Activated CD4-positive, alpha-beta T cell treated with anti-CD3 and anti-CD28 coated beads, Interleukin-2, amount 50 U/mL, for 24 hours (primary cell): ENCODE results near the gene DNALI1.
"Not testable (repeated sequence)": the region's sequence is repeated elsewhere in the genome, so short reads cannot be mapped to it uniquely, and the experiment has no call there.

Experiments
- DNase-seq, 2 donors: peaks; one replicate each; pipeline ENCODE4 v3.0.0-alpha.2; 2020; ENCODE audit warnings: low read depth in 1 of 2, low spot score in 1 of 2

The DNALI1 gene

DNA sequence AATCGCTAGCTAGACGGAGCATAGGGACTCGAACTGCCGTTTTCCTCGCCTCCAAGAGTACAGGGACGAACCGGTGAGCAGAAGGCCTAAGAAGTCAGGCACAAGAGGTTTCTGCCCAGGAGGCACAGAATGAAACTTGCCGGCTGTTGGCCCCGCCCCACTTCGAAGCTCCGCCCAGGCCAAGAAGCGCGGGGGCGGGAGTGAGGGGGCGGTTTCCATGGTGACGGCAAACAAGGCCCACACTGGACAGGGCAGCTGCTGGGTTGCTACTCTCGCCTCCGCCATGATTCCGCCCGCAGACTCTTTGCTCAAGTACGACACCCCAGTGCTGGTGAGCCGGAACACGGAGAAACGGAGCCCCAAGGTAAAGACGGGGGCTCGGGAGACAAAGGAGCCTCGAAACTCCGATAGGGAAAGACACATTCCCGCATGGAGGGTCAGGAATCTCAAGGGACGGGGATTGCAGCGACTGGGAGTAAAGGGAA lies at the start of gene DNALI1:
DNALI1 (plus strand) TSS at position 229 of the 485 bp plus-strand sequence; CDS start at position 284, 55 bp downstream.
- no peak for DNase-seq

DNA sequence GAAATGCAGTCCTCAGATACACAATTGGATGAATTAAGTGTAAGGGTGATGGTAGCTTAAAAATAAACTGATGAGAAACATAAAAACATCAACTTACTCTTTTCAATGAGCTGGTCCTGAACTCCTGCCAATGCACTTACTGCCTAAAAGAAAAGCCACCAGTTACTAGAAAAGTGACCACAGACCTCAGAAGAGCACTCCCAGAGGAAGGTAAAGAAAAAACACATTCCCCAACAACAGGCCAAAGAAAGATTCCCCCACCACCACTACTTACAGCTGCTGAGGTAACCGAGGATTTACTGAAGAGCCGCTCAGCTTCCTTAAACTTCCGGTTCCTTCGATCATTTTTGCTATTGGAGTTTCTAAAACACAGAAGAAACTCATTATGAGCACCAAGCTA lies 47.6 kb upstream of the DNALI1 start:
- DNase-seq, result no peak

DNA sequence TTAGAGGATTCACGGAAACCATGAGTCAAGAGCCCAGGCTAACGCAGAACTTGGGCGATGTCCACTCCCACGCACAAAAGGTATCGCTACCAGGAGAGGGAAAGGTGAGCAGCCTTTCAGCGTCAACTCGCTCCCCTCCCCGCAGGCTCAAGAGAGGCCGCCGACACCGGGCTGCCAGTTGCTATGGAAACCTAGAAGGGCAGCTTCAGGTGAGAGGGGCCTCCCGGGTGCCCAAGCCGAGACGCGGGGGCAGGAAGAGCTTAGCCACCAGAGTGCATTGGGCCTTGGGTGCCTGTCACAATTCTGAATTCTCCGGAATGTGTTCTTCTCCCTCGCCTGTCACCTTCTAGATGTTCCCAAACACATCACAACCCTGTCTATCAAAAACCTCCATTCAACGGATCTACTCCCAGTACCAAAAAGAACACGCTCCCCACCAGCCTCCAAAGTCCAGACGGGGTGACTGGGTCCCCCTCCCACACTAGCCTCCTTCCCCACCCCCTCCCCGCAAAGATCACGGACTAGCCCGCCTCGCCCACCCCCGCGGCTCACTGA lies 42.9 kb upstream of the DNALI1 start:
- DNase-seq, result peak; percentile 49 to 62

DNA sequence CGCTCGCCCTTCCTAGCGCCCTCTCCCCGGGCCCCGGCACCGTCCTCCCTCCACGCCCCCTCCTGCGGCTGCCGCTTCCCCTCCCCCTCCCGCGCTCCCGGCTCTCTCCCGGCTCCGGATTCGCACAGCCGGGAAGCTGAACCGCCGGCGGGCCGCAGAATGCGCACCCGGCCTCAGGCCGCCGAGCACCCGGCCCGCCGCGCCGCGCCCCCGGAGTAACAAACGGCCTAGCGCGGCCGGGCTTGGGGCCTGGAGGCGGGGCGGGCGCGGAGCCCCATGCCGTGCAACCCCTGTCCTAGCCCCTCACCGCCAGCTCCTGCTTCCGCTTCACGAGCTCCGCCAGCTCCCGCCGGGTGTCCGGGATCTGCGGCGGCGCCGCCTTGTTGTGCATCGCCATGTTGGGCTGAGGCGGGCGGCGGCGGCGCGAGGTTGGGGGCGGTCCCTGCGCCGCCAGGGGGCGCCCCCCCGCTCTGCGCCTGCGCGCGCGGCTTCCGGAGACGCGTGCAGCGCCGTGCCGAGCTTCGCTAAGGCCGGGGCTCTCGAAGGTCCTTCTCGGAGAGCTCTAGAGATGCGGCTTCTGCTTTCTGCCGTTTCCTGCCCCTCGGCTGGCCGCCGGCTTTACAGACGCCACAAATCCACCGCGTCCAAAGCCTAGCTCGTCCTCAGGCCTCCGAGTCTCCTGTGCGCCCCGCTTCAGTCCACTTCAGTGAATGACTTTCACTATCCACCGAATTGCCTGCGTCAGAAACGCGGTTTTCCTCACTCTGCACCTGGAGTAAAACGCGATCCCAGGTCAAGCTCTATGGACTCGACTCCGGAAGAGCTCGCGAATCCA lies 42.2 kb upstream of the DNALI1 start, which contains the start of gene MEAF6:
MEAF6 (minus strand) TSS at position 417 of the 835 bp plus-strand sequence; CDS start at position 397, 20 bp downstream.
- peak; percentile 68 to 69 for DNase-seq

DNA sequence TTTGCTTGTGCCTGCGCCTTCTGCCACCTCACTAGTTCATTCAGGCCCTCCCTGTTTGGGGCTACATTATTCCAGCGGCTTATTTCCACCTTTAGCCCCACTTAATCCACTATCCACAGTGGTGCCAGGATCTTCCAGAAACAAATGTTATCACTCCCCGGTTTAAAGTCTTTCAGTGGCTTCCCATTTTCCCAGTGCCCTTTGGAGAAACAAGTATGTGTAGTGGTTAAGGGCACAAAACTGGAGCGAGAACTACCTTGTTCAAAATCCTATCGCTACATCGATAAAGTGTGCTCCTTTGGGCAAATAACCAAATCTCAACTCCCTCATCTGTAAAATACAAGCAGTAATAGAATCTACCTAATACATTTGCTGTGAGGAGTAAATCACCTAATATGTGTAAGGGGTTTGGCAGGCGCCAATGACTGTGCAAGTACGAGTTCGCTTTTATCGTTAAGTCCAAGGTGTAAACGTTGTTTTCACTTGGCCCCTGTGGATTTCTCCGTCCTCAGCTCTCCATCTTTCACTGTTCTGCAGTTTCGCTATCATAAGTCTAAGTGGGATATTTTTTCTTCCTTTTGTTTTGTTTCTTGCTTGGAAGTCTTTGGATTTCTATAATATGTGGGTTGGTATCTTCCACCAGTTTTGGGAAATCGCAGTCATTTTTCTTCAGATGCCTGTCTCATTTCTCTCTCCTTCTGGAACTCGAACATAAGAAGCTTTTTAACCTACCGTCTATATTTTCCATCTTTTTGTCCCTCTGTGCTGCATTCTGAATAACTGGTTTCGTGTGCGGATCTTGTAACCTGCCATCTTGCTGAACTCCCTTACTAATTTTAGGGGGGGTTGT lies 41.3 kb upstream of the DNALI1 start:
- DNase-seq, result no peak

DNA sequence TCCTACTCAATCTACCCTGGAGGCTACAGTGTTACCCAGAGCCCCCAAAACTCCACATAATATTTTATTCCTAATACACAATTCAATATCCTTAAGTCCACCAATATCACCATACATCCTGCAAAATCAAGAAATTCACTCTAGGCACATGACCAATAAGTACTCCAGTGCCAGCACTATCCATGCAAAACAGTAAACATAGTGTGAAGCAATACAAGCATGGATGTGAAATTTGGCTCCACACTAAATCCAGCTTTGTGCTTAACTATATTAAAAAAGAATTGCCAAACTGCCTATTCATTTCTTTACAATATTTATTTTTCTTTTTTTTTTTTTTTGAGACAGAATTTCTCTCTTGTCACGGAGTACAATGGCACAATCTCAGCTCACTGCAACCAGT lies 39.2 kb upstream of the DNALI1 start:
- DNase-seq, result no peak

DNA sequence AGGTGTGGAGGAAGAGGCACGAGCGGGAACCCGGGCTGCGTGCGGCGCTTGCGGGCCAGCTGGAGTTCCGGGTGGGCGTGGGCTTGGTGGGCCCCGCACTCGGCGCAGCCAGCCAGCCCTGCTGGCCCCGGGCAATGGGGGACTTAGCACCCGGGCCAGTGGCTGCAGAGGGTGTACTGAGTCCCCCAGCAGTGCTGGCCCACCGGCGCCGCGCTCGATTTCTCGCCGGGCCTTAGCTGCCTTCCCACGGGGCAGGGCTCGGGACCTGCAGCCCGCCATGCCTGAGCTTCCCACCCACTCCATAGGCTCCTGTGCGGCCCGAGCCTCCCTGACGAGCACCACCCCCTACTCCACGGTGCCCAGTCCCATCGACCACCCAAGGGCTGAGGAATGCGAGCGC lies 38.5 kb upstream of the DNALI1 start:
- not testable (repeated sequence) for DNase-seq

DNA sequence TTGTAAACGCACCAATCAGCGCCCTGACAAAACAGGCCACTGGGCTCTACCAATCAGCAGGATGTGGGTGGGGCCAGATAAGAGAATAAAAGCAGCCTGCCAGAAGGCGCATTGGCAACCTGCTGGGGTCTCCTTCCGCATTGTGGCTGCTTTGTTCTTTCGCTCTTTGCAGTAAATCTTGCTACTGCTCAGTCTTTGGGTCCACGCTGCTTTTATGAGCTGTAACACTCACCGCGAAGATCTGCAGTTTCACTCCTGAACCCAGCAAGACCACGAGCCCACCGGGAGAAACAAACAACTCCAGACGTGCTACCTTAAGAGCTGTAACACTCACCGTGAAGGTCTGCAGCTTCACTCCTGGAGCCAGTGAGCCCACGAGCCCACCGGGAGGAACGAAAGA lies 37.8 kb upstream of the DNALI1 start:
- DNase-seq, result peak in 1 of 2 donors; percentile 13

DNA sequence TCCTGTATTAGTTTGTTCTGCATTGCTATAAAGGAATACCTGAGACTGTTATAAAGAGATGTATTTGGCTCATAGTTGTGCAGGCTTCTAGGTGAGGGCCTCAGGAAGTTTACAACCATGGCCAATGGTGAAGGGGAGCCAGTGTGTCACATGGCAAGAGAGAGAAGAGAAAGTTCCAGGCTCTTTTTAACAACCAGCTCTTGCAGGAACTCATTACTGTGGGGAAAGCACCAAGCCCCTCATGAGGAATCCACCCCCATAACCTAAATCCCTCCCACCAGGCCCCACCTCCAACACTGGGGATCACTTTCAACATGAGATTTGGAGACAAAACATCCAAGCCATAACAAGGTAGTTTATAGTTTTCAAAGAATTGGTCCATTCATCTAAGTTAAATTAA lies 37.1 kb upstream of the DNALI1 start:
- DNase-seq, result no peak

DNA sequence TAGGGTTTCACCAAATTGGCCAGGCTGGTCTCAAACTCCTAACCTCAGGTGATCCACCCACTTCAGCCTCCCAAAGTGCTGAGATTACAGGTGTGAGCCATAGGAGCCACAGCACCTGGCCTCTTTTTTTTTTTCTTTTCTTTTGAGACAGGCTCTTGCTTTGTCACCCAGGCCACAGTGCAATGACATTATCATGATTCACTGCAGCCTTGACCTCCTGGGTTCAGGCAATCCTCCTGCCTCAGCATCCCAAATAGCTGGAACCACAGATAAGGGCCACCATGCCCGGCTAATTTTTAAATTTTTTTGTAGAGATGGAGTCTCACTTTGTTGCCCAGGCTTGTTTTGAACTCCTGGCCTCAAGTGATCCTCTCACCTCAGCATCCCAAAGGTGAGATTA lies 26.9 kb upstream of the DNALI1 start:
- not testable (repeated sequence) for DNase-seq

DNA sequence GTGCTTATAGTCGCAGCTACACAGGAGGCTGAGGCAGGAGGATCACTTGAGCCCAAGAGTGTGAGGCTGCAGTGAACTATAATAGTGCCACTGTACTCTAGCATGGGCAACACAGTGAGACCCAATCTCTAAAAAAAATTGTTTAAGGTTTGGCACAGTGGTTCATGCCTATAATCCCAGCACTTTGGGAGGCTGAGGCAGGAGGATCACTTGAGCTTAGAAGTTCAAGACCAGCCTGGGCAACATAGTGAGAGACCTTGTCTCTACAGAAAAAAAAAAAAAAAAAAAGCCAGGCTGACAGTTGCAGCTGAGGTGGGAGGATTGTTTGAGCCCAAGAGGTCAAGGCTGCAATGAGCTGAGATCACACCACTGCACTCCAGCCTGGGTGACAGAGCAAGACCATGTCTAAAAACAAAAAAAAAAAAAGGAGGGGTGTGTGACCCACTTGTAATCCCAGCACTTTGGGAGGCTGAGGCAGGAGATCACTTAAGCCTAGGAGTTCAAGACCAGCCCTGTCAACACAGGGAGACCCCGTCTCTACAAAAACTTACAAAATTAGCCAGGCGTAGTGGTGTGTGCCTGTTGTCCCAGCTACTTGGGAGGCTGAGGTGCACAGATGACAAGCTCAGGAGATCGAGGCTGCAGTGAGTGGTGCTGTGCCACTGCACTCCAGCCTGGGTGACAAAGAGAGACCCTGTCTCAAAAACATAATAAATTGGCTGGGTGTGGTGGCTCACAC lies 24.2 kb upstream of the DNALI1 start:
- DNase-seq, result not testable (repeated sequence)

DNA sequence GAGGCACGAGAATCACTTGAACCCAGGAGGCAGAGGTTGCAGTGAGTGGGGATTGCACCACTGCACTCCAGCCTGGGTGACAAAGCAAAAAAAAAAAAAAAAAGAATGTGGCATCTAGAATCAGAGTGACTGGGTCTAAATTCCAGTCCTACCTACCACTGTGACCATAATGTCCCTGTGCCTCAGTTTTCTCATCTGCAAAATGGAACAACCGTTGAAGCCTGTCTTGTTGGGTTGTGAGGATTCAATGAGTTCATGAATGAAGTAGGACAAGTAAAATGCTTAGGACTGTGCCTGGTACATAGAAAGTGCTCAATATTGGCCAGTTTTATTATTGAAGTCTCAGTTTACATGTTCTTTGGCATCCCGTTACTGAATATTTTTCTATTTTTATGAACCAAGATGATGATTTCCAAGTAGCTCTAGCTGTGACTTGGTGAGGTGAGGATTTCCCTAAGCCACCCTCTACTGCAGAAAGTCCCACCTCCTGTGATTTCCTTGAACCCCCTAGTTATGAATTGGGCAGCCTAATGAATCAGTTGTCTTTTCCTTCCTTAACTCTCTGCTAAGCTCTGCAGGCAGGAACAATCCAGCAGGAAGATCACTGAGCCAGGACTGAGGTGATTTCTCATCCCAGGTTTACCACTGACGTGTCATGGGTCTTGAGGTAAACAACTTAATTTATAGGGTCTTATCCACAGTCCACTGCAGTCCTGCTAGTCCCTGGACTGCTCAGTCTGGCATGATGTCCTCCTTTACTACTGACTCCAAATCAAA lies 23.2 kb upstream of the DNALI1 start:
- DNase-seq, result no peak

DNA sequence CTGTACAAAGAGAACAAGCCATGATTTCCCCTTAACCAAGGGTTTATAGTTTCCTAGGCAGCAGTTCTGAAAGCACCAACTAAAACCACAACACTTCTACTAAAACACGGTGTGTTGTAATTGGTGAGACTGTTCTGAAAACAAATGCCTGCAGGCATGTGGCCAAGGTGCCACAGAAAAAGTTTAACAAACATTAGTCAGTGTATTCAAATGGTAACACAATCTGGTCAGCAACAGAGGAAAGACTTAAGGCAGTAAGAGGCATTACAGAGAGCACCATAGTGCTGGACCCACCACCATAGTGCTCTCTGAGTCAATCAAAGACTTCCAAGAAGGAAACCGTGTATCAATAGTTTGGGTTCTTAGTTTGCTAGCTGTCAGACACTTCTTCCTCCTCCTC lies 19.4 kb upstream of the DNALI1 start:
- no peak for DNase-seq

DNA sequence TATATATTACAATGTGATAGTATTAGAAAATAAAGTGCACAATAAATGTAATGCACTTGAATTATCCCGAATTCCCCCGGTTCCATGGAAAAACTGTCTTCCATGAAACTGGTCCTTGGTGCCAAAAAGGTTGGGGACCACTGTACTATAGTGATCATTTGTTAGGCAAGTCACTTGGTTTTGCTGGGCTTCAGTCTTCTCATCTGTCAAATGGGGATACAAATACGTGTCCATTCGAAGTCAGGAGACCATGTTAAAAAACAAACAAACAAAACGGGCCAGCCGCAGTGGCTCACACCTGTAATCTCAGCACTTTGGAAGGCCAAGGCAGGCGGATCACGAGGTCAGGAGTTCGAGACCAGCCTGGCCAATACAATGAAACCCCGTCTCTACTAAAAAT lies 17.6 kb upstream of the DNALI1 start:
- not testable (repeated sequence) for DNase-seq

DNA sequence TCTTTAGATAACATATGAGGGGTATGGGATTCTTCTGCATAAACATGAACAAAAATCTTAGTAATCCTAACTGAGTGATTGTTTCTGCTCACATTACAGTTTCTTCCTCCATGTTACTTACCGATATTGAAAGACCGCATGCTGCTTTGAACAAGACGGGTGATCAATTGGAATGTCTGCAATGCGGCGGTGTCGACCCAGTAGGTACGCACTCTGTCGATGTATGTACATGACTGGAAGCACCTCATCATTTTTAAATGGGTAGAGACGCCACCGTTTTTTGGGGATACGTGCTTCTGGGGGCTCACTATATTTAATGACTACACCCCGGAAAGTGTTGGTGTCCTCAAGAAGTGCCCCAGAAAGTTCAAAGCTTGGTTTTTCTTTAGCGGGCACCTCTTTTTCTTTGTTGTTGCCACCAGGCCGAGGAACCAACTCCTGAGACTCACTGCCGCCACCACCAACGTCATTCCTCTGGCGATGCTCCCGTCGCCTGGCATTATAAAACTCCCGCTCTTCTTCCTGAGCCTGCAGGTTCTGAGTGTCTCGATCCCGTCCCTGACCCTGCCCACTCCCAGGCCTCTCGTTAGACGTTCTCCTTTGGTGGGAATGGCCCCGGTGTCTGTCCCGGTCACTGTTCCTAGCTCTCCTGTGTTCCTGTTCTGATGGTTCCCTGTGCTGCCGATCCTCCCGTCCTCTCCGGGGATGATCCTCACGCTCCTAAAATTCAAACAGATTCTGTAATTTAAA lies 16.5 kb upstream of the DNALI1 start:
- DNase-seq, result no peak

DNA sequence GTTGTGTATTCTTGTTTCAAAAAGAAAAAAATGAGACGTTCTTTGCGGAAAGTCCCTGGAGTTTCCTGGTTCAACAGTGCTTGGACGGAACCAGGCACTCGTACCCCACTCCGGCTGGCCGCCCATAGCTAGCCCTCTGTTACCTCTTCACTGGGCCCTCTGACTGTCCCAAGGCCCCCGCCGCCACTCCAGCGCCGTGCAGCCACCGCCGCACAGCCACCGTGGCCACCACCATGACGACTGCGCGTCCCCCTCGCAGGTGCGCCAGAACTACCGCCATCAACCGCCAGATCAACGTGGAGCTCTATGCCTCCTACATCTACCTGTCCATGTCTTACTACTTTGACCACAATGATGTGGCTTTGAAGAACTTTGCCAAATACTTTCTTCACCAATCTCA lies 12.2 kb upstream of the DNALI1 start:
- DNase-seq, result no peak

DNA sequence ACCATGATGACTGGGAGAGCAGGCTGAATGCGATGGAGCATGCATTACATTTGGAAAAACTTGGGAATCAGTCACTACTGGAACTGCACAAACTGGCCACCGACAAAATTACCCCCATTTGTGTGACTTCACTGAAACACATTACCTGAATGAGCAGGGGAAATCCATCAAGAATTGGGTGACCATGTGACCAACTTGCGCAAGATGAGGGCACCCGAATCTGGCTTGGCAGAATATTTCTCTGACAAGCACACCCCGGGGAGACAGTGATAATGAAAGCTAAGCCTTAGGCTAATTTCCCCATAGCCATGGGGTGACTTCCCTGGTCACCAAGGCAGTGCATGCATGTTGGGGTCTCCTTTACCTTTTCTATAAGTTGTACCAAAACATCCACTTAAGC lies 11.7 kb upstream of the DNALI1 start:
- no peak for DNase-seq

DNA sequence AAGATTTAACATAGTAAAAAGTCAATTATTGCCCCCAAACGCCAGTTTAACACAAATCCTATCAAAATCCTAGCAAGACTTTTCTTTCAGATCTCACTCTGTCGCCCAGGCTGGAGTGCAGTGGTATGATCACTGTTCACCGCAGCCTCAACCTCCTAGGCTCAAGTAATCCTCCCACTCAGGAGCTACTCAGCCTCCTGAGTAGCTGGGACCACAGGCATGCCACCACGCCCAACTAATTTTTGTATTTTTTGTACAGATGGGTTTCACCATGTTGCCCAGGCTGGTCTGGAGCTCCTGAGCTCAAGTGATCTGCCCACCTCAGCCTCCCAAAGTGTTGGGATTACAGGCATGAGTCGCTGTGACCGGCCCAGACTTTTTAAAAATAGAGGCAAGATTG lies 7.4 kb upstream of the DNALI1 start:
- no peak for DNase-seq

DNA sequence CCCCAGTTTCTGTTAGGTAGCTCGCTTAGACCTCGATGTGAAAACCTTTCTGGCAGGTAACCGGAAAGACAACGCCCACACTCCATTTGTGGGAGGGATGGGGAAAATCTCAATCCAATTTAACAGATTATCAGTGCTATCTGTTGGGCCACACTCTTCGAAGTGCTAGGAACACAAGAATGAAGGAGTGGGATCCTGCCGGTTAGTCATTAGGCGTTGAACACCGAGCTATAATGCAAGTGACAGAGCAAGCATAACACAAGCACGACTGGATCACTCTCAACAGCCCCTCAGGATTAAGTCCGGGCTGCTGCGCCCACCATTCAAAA lies 3.2 kb upstream of the DNALI1 start:
- DNase-seq, result no peak
